NCI-H2196 (cell line): ENCODE measurements around the gene CACNG7.

Source experiments
- DNase-seq: peaks from one replicate; lab custom pipeline; 2025; ENCODE audit not compliant: unreplicated experiment; lab: John Stamatoyannopoulos, UW

Gene CACNG7

GRCh38 chr19:53951436-53951835 lies 42.4 kb downstream of the CACNG7 start:
- no peak for DNase-seq

- no peak for DNase-seq
Measured at GRCh38 chr19:53951947-53952346, 42.9 kb downstream of the CACNG7 start.

- no peak for DNase-seq
Measured at GRCh38 chr19:53953383-53953782, 44.3 kb downstream of the CACNG7 start.

GRCh38 chr19:53957448-53958167 lies 48.5 kb downstream of the CACNG7 start:
- DNase-seq = no peak

- DNase-seq = peak; percentile 61
Measured at GRCh38 chr19:53958168-53958571, 49.1 kb downstream of the CACNG7 start.

- DNase-seq = no peak
Measured at GRCh38 chr19:53958823-53959757, 50.0 kb downstream of the CACNG7 start.

- DNase-seq = no peak
Measured at GRCh38 chr19:53960187-53960586, 51.1 kb downstream of the CACNG7 start.

GRCh38 chr19:53960886-53961285 lies 51.8 kb downstream of the CACNG7 start:
- no peak for DNase-seq

GRCh38 chr19:53961523-53962356 lies 52.7 kb downstream of the CACNG7 start:
- no peak for DNase-seq

- DNase-seq = no peak
Measured at GRCh38 chr19:53962887-53963431, 53.9 kb downstream of the CACNG7 start, which contains the start of gene CACNG8. CACNG8 (plus strand) TSS chr19:53962937.

- DNase-seq = no peak
Measured at GRCh38 chr19:53965091-53965490, 56.0 kb downstream of the CACNG7 start.

GRCh38 chr19:53966931-53967330 lies 57.9 kb downstream of the CACNG7 start:
- no peak for DNase-seq

GRCh38 chr19:53969366-53969765 lies 60.3 kb downstream of the CACNG7 start:
- no peak for DNase-seq

- DNase-seq = no peak
Measured at GRCh38 chr19:53971673-53972072, 62.6 kb downstream of the CACNG7 start.

- DNase-seq = peak; percentile 51
Measured at GRCh38 chr19:53977429-53977990, 68.4 kb downstream of the CACNG7 start.

GRCh38 chr19:53977991-53978731 lies 69.1 kb downstream of the CACNG7 start:
- DNase-seq = no peak

GRCh38 chr19:53978975-53979801 lies 70.1 kb downstream of the CACNG7 start:
- DNase-seq = no peak

- no peak for DNase-seq
Measured at GRCh38 chr19:53980539-53981375, 71.7 kb downstream of the CACNG7 start.
